Activated CD8-positive, alpha-beta memory T cell treated with anti-CD3 and anti-CD28 coated beads for 48 hours (primary cell): ENCODE results near the gene PDIA2.

Source experiments
- DNase-seq, 3 experiments: peaks; one replicate each; pipeline ENCODE4 v3.0.0-alpha.2; 2020; ENCODE audit warnings: low read depth in 2 of 3, low spot score in 2 of 3

The PDIA2 gene

DNA sequence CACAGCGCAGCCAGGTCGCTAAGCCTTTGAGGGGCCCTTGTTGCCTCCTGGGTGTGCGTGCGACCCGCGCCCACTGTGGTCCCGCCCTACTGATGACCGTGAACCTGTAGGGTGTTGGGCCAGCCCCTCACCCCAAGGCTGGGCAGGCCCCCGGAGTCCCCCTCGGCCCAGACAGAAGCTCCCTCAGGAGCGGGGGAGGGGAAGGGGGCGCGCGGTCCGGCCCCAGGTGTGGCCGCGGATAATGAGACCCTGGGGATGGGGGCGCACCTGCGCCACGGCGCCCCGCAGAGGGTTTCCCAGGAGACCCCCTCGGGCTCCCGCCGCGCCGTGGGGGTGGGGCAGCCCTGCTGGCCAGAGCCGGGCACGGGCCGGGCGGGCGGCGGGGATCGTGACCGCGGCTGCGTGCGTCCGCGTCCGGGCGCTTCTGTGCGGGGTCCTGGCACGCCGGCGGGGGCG, 2.9 kb upstream of the PDIA2 start:
- no peak for DNase-seq

DNA sequence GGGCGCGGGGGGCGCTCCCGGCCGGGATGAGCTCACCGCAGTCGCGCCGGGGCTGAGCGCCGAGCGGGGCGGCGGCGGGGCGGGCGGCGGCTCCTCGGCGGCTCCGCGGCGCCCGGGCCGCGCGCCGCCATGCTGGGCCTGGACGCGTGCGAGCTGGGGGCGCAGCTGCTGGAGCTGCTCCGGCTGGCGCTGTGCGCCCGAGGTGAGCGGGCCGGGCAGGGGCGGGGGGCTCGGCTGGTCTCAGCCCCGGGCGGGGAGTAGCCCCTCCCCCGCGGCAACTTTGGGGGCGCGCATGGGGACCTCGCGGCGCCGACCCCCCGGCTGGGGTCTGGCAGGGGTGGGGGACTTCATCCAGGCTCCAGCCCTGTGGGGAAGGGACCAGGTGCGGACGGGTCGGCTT, 2.4 kb upstream of the PDIA2 start, which contains the start of gene ARHGDIG:
ARHGDIG (plus strand) TSS at position 40 of the 400 bp plus-strand sequence; CDS start at position 130, 90 bp downstream.
- DNase-seq = no peak

DNA sequence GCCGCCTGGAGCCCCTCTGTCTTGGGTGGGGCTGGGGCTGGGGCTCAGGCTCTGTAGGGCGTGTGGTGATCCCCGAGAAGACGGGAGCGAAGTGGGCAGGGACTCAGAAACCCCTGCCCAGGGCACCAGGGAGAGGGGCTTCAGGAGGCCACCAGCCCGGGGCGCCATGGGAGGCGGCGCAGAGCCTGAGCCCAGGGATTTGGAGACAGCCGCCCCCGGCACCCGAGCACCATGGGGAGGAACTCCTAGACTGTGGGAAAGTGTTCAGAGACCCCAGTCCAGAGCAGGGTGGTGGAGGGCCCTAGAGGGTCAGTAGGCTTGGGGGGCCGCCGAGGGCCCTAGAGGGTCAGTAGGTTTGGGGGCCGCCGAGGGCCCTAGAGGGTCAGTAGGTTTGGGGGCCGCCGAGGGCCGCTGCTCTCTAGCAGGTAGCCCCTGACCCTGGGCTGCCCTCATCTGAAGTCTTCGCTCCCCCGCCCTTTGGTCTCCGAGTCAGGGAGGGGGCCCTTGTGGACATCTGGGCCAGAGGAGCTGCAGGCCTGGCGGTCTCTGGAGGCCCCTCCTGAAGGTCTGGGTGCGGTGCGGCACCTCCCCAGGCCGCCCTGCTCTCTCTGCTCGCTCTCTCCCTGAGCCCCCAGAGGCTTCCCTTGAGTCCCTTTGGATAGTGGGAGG, 1.8 kb upstream of the PDIA2 start:
- DNase-seq = no peak

DNA sequence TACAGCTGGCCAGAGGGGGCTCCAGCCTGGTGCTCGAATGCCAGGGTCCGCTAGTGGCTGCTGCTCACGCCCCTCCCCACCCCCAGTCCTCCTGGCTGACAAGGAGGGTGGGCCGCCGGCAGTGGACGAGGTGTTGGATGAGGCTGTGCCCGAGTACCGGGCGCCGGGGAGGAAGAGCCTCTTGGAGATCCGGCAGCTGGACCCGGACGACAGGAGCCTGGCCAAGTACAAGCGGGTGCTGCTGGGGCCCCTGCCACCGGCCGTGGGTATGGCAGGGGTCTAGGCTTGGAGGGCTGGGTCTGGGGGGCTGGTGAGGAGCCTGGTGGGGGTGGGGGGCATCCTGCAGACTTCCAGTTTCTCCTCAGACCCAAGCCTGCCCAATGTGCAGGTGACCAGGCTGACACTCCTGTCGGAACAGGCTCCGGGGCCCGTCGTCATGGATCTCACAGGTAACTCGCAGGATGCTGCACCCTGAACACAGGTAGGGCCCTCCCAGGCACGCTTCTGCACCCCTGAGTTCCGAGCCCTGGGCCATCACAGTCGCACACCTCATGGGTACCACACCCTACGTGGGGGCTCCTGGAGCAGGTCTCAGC, 1.2 kb upstream of the PDIA2 start:
- DNase-seq = no peak

DNA sequence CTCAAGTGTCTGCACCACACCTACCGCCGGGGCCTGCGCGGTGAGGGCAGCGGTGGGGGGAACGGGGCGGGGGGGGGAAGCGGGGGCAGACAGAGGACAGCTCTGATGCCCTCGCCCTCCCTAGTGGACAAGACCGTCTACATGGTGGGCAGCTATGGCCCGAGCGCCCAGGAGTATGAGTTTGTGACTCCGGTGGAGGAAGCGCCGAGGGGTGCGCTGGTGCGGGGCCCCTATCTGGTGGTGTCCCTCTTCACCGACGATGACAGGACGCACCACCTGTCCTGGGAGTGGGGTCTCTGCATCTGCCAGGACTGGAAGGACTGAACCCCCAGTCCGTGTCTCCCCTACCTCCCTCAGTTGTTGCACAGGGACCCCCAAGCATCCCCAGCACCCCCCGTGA, 473 bp upstream of the PDIA2 start:
- DNase-seq = no peak

DNA sequence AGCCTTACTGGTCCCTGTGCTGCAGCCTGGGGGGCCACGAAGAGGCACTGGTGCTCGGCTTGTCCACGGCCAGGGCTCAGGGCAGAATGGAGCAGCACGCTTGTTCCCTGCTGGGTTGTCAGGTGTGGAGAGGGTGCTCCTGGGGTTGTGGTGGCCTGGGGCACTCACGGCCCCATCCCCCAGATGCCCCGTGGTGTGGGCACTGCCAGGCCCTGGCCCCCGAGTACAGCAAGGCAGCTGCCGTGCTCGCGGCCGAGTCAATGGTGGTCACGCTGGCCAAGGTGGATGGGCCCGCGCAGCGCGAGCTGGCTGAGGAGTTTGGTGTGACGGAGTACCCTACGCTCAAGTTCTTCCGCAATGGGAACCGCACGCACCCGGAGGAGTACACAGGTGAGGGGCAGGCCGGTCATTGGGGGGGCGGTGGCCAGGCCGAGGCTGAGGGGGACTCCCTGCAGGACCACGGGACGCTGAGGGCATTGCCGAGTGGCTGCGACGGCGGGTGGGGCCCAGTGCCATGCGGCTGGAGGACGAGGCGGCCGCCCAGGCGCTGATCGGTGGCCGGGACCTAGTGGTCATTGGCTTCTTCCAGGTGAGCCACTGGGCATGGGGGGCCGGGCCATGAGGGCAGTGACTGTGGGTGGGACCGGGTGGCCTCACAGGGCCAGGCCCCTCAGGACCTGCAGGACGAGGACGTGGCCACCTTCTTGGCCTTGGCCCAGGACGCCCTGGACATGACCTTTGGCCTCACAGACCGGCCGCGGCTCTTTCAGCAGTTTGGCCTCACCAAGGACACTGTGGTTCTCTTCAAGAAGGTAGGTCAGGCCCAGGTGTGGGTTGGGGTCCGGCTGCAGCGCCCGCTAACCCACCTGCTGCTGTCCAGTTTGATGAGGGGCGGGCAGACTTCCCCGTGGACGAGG, 1.5 kb downstream of the PDIA2 start:
- no peak for DNase-seq

DNA sequence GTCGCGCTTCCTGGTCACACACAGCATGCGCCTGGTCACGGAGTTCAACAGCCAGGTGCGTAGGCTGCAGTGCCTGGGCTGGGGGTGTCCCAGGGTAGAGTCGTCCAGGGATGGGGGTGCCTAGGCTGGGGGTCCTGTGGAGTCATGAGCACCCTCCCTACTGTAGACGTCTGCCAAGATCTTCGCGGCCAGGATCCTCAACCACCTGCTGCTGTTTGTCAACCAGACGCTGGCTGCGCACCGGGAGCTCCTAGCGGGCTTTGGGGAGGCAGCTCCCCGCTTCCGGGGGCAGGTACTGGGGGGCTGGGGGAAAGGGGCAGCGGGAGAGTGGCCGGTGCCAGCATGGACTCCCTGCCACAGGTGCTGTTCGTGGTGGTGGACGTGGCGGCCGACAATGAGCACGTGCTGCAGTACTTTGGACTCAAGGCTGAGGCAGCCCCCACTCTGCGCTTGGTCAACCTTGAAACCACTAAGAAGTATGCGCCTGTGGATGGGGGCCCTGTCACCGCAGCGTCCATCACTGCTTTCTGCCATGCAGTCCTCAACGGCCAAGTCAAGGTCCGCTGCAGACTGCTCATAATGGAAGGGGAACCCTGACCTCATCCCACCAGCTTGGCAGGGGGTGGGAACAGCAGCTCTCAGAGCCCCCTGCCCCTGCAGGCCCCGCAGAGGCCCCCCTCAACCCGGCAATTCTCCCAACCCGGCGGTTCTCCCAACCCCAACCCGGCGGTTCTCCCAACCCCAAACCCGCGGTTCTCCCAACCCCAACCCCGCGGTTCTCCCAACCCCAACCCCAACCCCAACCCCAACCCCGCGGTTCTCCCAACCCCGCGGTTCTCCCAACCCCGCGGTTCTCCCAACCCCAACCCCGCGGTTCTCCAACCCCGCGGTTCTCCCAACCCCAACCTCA, 2.4 kb downstream of the PDIA2 start:
- no peak for DNase-seq

DNA sequence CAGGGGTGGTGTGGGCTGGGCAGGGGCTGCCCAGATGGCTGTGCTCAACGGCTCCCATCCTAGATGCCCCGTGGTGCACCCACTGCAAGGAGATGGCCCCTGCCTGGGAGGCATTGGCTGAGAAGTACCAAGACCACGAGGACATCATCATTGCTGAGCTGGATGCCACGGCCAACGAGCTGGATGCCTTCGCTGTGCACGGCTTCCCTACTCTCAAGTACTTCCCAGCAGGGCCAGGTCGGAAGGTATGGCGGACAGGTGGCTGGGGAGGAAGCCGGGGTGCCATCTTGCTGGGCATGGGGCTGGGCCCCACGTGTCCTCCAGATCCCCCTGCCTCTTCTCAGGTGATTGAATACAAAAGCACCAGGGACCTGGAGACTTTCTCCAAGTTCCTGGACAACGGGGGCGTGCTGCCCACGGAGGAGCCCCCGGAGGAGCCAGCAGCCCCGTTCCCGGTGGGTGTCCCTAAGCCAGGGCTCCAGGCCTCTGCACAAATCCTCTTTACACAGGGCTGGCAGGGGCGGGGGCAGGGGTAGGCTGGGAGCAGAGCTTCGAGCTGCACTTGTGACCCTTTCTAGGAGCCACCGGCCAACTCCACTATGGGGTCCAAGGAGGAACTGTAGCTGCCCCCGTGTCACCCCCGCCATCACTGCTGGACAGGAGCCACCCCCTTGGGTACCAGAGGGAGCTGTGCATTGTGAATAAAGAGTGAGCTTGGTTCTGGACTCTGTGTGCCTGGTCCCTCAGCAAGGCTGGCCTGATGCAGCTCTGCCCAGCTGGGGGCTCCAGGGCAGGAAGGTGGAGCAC, 3.7 kb downstream of the PDIA2 start:
- no peak for DNase-seq

DNA sequence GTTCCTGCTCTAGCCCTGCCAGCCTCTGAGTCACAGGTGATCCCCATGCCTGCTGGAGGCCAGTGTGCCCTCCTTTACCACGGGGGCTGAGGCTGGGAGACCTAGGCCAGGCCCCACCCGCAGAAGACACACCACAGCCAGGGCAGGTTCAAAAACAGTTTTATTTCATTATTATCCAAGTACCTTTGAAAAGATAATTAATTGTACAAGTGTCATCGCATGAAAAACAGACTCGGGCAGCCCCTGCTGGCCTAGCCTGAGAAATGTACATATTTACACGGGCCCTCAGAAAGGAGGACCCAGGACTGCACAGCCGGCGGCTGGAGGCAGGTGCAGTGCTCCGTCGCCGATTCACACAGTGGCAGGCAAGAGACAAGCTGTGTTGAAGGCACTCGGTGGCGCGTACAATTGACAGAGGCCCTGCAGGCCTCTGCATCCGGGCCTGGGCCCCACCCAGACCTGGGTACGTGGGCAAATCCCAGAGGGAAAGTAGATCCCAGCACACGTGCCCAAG, 4.4 kb downstream of the PDIA2 start:
- no peak for DNase-seq

DNA sequence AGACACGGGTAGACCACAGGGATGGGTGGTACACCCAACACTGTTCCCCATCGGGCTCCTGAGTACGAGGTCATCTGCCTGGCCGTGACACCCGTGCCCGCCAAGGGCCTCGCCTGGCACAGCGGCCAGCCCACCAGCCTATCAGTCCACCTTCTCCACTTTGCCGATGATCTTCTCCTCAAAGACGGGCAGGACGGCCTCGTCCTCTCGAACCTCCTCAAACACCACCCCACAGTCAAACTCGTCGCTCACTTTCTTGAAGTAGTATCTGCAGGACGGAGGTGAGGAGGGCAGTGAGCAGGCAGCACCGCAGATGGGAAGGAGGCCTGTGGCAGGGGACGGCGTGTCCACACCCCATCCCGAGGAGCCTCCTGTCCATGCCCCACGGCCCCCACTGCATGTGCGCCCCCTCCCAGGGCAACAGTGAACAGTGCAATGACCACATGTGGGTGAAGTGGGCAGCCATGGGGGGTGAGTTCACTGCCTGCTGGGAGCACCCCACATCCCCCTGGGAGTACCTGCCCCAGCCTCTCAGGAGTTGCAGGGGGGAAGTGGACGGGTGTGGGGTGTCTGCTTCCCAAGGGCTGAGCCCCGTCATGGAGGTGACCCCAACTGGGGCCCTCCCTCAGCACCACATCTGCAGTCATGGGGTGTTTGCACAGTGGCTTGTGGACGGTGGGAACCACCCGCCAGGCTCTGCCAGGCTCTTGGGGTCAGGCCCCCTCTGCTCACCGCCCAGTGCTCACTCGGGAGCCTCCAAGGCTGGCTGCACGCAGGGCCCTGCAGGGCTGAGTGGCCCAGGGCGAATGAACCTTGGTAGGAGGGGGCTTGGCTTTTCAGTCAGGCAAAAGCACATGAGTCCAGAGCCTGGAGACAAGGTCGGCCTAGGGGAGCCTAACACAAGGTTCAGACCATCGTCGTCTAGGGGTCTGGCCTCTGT, 5.3 kb downstream of the PDIA2 start:
- no peak for DNase-seq

DNA sequence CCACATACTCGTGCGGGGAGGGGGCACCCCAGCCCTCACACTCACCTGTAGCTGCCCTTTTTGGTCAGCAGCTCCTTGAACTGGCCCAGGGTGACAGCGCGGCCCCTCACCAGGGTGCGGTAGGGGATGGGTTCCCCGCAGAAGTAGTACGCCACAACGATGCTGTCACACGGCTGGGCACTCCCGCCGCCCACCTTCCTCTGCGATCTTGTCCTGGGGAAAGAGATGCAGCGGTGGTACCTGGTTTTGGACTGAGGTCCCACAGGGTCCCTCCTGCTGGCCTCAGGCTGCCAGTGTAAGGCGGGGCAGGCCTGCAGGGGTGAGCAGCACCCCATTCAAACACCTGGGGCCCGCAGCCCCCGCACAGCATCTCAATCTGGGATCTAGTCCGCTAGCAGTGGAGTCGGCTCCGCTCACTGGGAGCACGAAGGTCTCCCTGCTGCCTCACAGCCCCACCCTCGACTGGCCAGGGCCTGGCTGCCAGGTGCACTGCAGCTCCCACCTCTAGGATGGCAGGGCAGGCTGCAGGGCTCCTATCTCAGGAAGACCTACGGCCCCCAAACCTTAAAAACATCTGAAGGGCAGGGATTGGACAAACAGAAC, 6.5 kb downstream of the PDIA2 start:
- DNase-seq = no peak

DNA sequence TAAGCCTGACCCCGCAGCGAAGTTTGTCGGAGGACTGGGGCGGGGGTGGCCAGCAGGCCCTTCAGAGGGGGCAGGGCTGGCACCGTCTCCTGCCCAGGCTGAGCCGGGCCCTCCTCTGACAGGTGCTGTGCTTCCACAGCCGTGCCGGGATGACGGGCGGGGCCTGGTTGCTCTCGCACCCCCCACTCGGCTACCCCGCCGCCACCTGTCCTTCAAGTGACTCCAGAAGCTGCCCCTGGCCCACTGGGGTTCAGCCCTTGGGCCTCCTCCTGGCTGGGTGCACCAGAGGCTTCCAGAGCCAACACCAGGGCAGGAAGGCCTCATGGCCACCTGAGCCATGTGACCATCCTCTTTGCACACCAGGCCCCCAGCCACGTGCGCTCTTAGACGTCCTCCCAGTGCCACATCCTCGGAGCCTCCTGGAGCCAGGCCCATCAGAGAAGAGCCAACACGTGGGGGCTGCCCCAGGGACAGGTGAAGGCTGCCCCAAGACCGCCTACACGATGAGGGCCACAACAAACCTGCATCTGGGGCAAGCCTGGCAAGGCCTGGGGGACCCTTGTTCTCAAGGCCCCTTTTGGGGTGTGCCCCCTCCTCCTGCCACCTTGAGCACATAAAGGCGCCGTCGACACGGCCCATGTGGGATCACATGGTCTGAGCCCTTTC, 7.2 kb downstream of the PDIA2 start:
- DNase-seq = no peak

DNA sequence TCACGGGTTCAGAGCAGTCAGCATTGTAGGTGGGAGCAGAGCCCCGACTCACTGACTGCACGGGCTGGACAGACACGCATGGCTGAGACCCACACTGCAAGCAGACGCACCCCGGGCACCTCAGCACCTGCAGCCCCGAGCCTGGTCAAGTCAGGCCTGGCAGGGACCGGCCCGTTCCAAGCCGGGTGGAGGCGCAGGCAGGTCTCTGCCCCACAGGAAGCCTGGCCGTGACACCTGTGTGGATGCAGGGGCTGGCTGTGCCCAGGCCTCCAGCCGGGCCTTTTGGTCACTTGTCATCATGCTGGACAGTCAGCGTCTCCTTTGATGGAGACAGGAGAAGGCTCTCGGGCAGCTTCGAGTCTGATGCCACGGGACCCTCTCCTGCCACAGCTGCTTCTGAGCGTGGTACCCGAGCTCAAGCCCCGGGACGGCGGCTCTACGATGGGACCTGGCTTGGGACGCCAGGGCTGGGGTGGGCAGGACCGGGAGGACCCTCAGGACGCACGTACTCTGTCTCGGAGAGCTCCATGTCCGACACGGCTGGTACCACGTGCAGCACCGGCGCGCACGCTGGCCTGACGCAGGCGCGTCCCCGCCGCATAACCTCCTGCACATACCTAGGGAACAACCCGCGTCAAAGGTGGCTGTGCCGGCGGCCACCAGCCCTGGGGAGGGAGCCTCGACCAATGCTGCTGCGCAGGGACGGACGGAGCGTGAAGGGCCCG, 7.9 kb downstream of the PDIA2 start:
- DNase-seq = no peak

DNA sequence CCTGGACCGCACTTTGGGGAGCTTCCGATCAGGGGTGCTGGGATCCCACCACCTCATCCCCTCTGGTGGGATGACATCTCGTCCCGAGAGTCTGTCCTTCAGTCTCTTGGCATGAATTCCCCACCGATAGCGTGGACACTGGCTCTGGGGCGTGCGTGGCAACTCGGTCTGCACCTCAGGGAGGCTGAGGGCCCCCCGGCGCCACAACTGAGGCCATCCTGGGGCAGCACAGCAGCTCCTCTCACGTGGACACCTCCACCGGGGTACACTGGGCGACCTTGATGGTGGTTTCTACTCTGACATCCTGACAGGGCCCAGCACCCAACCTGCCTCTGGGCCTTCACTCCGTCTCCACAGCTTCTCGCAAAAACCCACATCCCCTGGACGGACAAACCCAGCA, 8.6 kb downstream of the PDIA2 start:
- no peak for DNase-seq

DNA sequence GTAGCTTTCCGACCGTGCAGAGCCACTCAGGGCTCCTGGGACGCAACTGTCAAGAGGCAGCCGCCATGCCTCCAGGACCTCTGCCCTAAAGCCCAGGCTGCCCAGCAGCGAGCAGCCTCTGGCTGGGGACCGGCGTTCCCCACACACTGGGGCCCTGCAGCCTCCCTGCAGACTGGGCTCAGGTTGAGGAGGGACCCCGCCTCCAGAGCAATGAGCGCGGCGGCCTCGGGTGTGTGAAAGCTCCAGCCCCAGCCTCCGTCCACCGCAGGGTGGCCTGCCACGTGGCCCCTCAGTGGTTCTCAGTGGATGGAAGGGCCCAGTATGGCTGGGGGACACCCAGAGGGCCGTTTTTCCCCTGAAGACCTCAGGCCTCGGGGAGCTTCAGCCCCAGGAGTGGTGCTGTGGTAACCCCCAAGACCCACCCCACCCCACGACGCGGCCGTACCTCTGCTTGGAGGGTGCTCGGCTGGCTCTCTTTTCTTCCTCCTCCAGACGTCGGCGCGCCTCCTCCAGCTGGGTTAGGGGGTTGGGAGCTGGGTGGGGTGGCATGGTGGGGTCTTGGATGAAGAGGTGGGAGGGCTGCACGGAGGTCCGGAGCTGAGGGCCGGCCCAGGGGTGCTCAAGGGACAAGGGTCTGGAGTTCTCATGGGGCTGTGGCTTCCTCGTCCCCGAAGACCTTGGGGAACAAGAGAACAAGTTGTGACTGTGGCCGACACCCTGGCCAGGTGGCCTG, 10.2 kb downstream of the PDIA2 start:
- DNase-seq = no peak

DNA sequence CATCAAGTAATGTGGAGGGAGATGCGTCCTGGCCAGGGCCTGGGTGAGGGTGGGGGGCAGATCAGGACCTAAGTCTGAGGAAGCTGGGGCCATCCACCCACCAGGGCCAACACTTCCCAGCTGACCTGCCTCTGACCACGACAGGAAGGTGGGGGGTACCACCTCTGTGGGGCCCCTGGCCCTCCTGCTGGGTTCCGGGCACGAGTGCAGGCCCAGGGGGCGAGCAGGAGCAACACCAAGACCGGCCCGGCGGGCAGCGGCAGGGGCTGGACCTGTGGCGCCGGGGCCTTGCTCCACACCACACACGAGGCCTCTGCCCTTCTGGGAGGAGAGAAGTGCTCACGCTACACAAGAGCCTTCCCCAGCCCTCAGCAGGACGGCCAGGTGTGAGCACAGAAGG, 13.3 kb downstream of the PDIA2 start:
- no peak for DNase-seq
